H1 (cell line): Measurements from ENCODE around the gene SLC22A15. TPM values are rescaled to one million over a fixed set of nuclear protein-coding genes. Genes with fewer than 3 reads are reported as not detected.

ENCODE experiments used
- EGR1 ChIP-seq: IDR thresholded peaks from 2 replicates; pipeline ENCODE4 v1.6.1; 2011; ENCODE audit warnings: low read depth, low read length, borderline replicate concordance
- FOSL1 ChIP-seq: IDR thresholded peaks from 2 replicates; pipeline ENCODE4 v1.6.1; 2011; ENCODE audit warnings: mild to moderate bottlenecking, low read depth, low read length, moderate library complexity; ENCODE audit not compliant: insufficient read depth
- MAFK ChIP-seq: IDR thresholded peaks from 2 replicates; pipeline ENCODE4 v1.6.1; 2012; ENCODE audit warnings: low read depth, mild to moderate bottlenecking, improper control_type of control experiment, low read length
- POLR2A ChIP-seq, 2 experiments: IDR thresholded peaks; 1 replicate in 1 of 2; 2 replicates in 1 of 2; pipeline ENCODE4 v1.6.1; 2011; ENCODE audit warnings: low read depth in 2 of 2, low read length in 2 of 2, mild to moderate bottlenecking in 2 of 2; ENCODE audit errors: control extremely low read depth in 1 of 2
- RAD21 ChIP-seq, 2 experiments: IDR thresholded peaks in 1 of 2; conservative IDR thresholded peaks in 1 of 2; 2 replicates each; pipeline ENCODE4 v1.6.1; 2011; ENCODE audit warnings: low read depth in 2 of 2, low read length in 2 of 2, improper control_type of control experiment in 1 of 2, inconsistent platforms in 1 of 2, mild to moderate bottlenecking in 1 of 2, moderate library complexity in 1 of 2
- polyA plus RNA-seq, 7 experiments: library from polyadenylated mRNA; depleted of rRNA in 3 of 7; stranded (reverse) in 5 of 7; unstranded in 2 of 7; fragments of >200 nt in 5 of 7; fragments of 200-250 nt in 2 of 7; gene quantifications; 1 replicate in 5 of 7; 2 replicates in 1 of 7; 4 replicates in 1 of 7; pipeline versions ENCODE4 v1.2.1 to v1.2.3, GENCODE V29; 2011 to 2013; ENCODE audit warnings: missing spikeins in 2 of 7, mixed read lengths in 2 of 7
- total RNA-seq: library from RNA; stranded (reverse); fragmentation: NEBNext Ultra II Directional; extraction: Animal tissue kit (Norgen Biotek cat#: 25700); gene quantifications from 2 replicates; pipeline ENCODE4 v1.2.1, GENCODE V29; 2021

The SLC22A15 gene
- total and polyA plus RNA-seq, 2 of the 8 experiments (the other 6 are each of a cell fraction or from before 2014, with no cell fraction given), result 3.2 to 3.3 TPM

- TF ChIP-seq POLR2A (IDR thresholded peaks at IDR 0.05; ENCODE audit: control extremely low read depth in 1 of 2, low read depth in 2 of 2, low read length in 2 of 2), result no peak
- no peak for TF ChIP-seq RAD21 (IDR thresholded peaks at IDR 0.05 in 1 of 2, conservative IDR thresholded peaks at IDR 0.05 in 1 of 2; ENCODE audit: low read depth in 2 of 2, low read length in 2 of 2)
- TF ChIP-seq FOSL1, result no peak
- no peak for TF ChIP-seq MAFK
- TF ChIP-seq EGR1, result no peak
Measured at GRCh38 chr1:116097626-116098025, 121.3 kb downstream of the SLC22A15 start (continued).
